H9 (cell line): Measurements from ENCODE around the gene PNMA1. TPM values are rescaled to one million over a fixed set of nuclear protein-coding genes. Genes with fewer than 3 reads are reported as not detected.
A peak's percentile ranks its signal among the peaks of the same experiment; 100 is the strongest.

ENCODE experiments used
- DNase-seq: peaks from one replicate; pipeline ENCODE4 v3.0.0-alpha.2; 2017
- H2AFZ ChIP-seq: one replicate; pipeline ENCODE4 v1.6.1; 2013; ENCODE audit warnings: mild to moderate bottlenecking, low read length, control low read depth, moderate library complexity
- H2AK5ac ChIP-seq: 2 replicates; pipeline ENCODE4 v1.6.1; 2013; ENCODE audit warnings: low read length, control low read depth, mixed read lengths; ENCODE audit not compliant: insufficient read length
- H2BK120ac ChIP-seq: one replicate; pipeline ENCODE4 v1.6.1; 2013; ENCODE audit warnings: low read depth, mild to moderate bottlenecking, low read length, control low read depth, inconsistent platforms; ENCODE audit not compliant: poor library complexity, severe bottlenecking
- H2BK12ac ChIP-seq: 2 replicates; pipeline ENCODE4 v1.6.1; 2013; ENCODE audit warnings: low read length, control low read depth, mixed read lengths, low read depth; ENCODE audit not compliant: insufficient read length
- H2BK15ac ChIP-seq: 2 replicates; pipeline ENCODE4 v1.6.1; 2013; ENCODE audit warnings: low read depth, low read length, control low read depth
- H2BK20ac ChIP-seq: one replicate; pipeline ENCODE4 v1.6.1; 2013; ENCODE audit warnings: low read depth, mild to moderate bottlenecking, low read length, control low read depth, inconsistent platforms; ENCODE audit not compliant: poor library complexity, severe bottlenecking
- H2BK5ac ChIP-seq: 2 replicates; pipeline ENCODE4 v1.6.1; 2013; ENCODE audit warnings: low read length, control low read depth, mixed read lengths; ENCODE audit not compliant: insufficient read length
- H3K14ac ChIP-seq: 2 replicates; pipeline ENCODE4 v1.6.1; 2013; ENCODE audit warnings: low read length, control low read depth; ENCODE audit not compliant: insufficient read depth
- H3K18ac ChIP-seq: 2 replicates; pipeline ENCODE4 v1.6.1; 2013; ENCODE audit warnings: low read depth, mild to moderate bottlenecking, mixed read lengths, low read length, control low read depth; ENCODE audit not compliant: insufficient read length
- H3K23ac ChIP-seq: 2 replicates; pipeline ENCODE4 v1.6.1; 2013; ENCODE audit warnings: low read length, control low read depth, mixed read lengths, low read depth; ENCODE audit not compliant: insufficient read length
- H3K23me2 ChIP-seq: 2 replicates; pipeline ENCODE4 v1.6.1; 2013; ENCODE audit warnings: low read depth, mild to moderate bottlenecking, mixed read lengths, low read length, control low read depth; ENCODE audit not compliant: insufficient read length, poor library complexity, severe bottlenecking
- H3K27ac ChIP-seq: 2 replicates; pipeline ENCODE4 v1.5.1; 2013; ENCODE audit warnings: low read length, control low read depth, mixed read lengths, low read depth; ENCODE audit not compliant: insufficient read length
- H3K27me3 ChIP-seq: 2 replicates; pipeline ENCODE4 v1.6.1; 2013; ENCODE audit warnings: low read length, control low read depth, inconsistent platforms; ENCODE audit not compliant: insufficient read depth
- H3K4ac ChIP-seq: 2 replicates; pipeline ENCODE4 v1.6.1; 2013; ENCODE audit warnings: low read depth, mild to moderate bottlenecking, control low read depth, inconsistent platforms, low read length, moderate library complexity
- H3K4me1 ChIP-seq: 2 replicates; pipeline ENCODE4 v1.6.1; 2013; ENCODE audit warnings: low read length, control low read depth, inconsistent platforms; ENCODE audit not compliant: insufficient read depth
- H3K4me2 ChIP-seq: 2 replicates; pipeline ENCODE4 v1.6.1; 2013; ENCODE audit warnings: low read length, control low read depth, mixed read lengths; ENCODE audit not compliant: insufficient read length, insufficient read depth
- H3K56ac ChIP-seq: 2 replicates; pipeline ENCODE4 v1.6.1; 2013; ENCODE audit warnings: low read depth, mild to moderate bottlenecking, mixed read lengths, low read length, control low read depth; ENCODE audit not compliant: insufficient read length
- H3K79me1 ChIP-seq: 2 replicates; pipeline ENCODE4 v1.6.1; 2013; ENCODE audit warnings: low read depth, mild to moderate bottlenecking, moderate library complexity, low read length, control low read depth, inconsistent platforms; ENCODE audit not compliant: insufficient read depth, poor library complexity, severe bottlenecking
- H3K79me2 ChIP-seq: 2 replicates; pipeline ENCODE4 v1.6.1; 2013; ENCODE audit warnings: low read length, control low read depth, inconsistent platforms; ENCODE audit not compliant: insufficient read depth
- H3K9ac ChIP-seq: 2 replicates; pipeline ENCODE4 v1.6.1; 2013; ENCODE audit warnings: low read length, control low read depth, mixed read lengths; ENCODE audit not compliant: insufficient read length; ENCODE audit errors: extremely low read depth
- H3K9me3 ChIP-seq: one replicate; pipeline ENCODE4 v1.6.1; 2013; ENCODE audit warnings: low read depth, low read length, inconsistent platforms; ENCODE audit not compliant: control insufficient read depth
- H3T11ph ChIP-seq: one replicate; pipeline ENCODE4 v1.6.1; 2013; ENCODE audit warnings: mild to moderate bottlenecking, low read length, control low read depth, inconsistent platforms
- H4K20me1 ChIP-seq: one replicate; pipeline ENCODE4 v1.6.1; 2013; ENCODE audit not compliant: control insufficient read depth, insufficient read length, insufficient read depth
- H4K5ac ChIP-seq: 2 replicates; pipeline ENCODE4 v1.6.1; 2013; ENCODE audit warnings: low read depth, mild to moderate bottlenecking, mixed read lengths, low read length, control low read depth; ENCODE audit not compliant: insufficient read length
- H4K8ac ChIP-seq: replicated peaks from 2 replicates; pipeline ENCODE4 v1.6.1; 2013; ENCODE audit warnings: low read length, control low read depth, mixed read lengths, low read depth; ENCODE audit not compliant: insufficient read length
- H4K91ac ChIP-seq: 2 replicates; pipeline ENCODE4 v1.6.1; 2013; ENCODE audit warnings: low read depth, mild to moderate bottlenecking, moderate library complexity, mixed read lengths, low read length, control low read depth; ENCODE audit not compliant: insufficient read length
- H3K27ac Mint-ChIP-seq, 3 experiments: 2 replicates in 2 of 3; 3 replicates in 1 of 3; pipeline ENCODE4 v1.8.0; 2020 to 2021; ENCODE audit warnings: mixed read lengths in 3 of 3, mild to moderate bottlenecking in 1 of 3, moderate library complexity in 1 of 3
- H3K27me3 Mint-ChIP-seq: 2 replicates; pipeline ENCODE4 v1.8.0; 2021; ENCODE audit warnings: low read depth, mild to moderate bottlenecking, moderate library complexity, mixed read lengths
- H3K36me3 Mint-ChIP-seq, 3 experiments: 2 replicates in 2 of 3; 3 replicates in 1 of 3; pipeline ENCODE4 v1.8.0; 2020 to 2021; ENCODE audit warnings: low read depth in 3 of 3, mixed read lengths in 3 of 3; ENCODE audit not compliant: insufficient read depth in 1 of 3
- H3K4me1 Mint-ChIP-seq, 2 experiments: 2 replicates each; pipeline ENCODE4 v1.8.0; 2020; ENCODE audit warnings: mixed read lengths in 2 of 2
- H3K4me3 Mint-ChIP-seq, 2 experiments: 2 replicates in 1 of 2; 3 replicates in 1 of 2; pipeline ENCODE4 v1.8.0; 2020 to 2021; ENCODE audit warnings: mild to moderate bottlenecking in 2 of 2, mixed read lengths in 2 of 2, moderate library complexity in 1 of 2
- H3K9me3 Mint-ChIP-seq, 2 experiments: 2 replicates in 1 of 2; 3 replicates in 1 of 2; pipeline ENCODE4 v1.8.0; 2020; ENCODE audit warnings: mild to moderate bottlenecking in 2 of 2, mixed read lengths in 2 of 2, moderate library complexity in 1 of 2
- WGBS: extraction: QIAGEN DNeasy Blood & Tissue Kit; methylation state at CpG from one replicate; pipeline ENCODE4 v1.1.7; 2013; ENCODE audit warnings: missing lambda C conversion rate, low lambda C conversion rate, mixed read lengths; ENCODE audit not compliant: insufficient read length; ENCODE audit errors: extremely low coverage; 5-methylcytosine and 5-hydroxymethylcytosine counted together
- total RNA-seq: library from RNA; stranded (reverse); gene quantifications from 2 replicates; pipeline ENCODE4 v1.2.1, GENCODE V29; 2021
- TF ChIP-seq, protein P1 (sequence below): fragments of 200-600 bp; sonication (generic); conservative IDR thresholded peaks from 3 replicates; pipeline ENCODE4 v1.8.0; 2021; ENCODE audit warnings: antibody characterized with exemption, mild to moderate bottlenecking

Gene PNMA1
- total RNA-seq, 1 experiment from 2014 or later: 56.1 TPM

DNA sequence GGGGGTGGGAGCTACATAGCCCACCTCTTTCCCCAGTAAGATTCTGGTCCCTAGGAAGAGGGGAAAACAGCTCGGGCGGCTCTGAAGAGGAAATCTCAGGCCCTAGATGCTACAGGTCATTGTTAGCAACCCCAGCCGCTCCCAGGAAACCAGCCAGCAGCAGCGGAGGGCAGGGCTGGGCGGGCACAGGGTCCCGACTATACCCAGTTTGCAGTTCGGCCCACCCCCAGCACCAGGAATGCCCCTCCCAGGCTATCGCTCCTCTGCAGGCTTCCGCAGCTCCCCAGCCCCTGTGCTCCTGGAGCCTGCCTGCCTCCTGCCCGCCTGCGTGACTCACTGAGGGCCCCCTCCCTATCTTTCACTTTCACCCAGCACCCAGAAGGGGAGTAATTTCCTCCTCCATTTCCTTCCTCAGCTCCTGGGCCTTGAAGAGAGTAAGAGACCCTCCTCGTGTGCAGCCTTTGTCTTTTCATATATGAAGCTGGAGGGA is 27.2 kb upstream of the PNMA1 start:
- Mint-ChIP-seq H3K4me1 (peaks cover 42 to 48% of the 10 kb centered on the region in 2 experiments), H3K27ac (peak overlapping the region; percentile 76 to 93 (median 91); a peak in 6 of 7 replicates), H3K36me3 (peaks cover 2 to 9% (median 8%) of the 10 kb centered on the region in 3 experiments; a peak in 4 of 7 replicates), H3K27me3 (peaks cover 2% of the 10 kb centered on the region; the same call in 1 of the 2 replicates), H3K9me3 (no peaks in the 10 kb centered on the region), H3K4me3 (peak overlapping the region; percentile 34 to 68)
- Histone ChIP-seq H3K23ac (no peak overlapping the region), H3K4ac (no peak overlapping the region), H4K8ac (no peak overlapping the region), H3K4me2 (peak overlapping the region; percentile 41), H3K4me1 (no peaks in the 10 kb centered on the region; the same call in 1 of the 2 replicates), H2BK120ac (no peak overlapping the region), H3K18ac (no peak overlapping the region), H2BK20ac (no peak overlapping the region), H2BK5ac (no peak overlapping the region), H4K91ac (no peak overlapping the region), H3K56ac (no peak overlapping the region), H3T11ph (no peak overlapping the region), H3K27ac (no peak overlapping the region), H3K9ac (no peak overlapping the region), H3K9me3 (no peaks in the 10 kb centered on the region), H2AFZ (no peak overlapping the region), H3K79me1 (no peaks in the 10 kb centered on the region), H3K79me2 (no peaks in the 10 kb centered on the region; the same call in 1 of the 2 replicates), H3K27me3 (no peaks in the 10 kb centered on the region), H4K20me1 (no peaks in the 10 kb centered on the region), H2BK15ac (no peak overlapping the region), H2AK5ac (no peak overlapping the region), H2BK12ac (no peak overlapping the region), H3K23me2 (no peaks in the 10 kb centered on the region), H4K5ac (no peak overlapping the region), H3K14ac (peak overlapping the region; percentile 21; the same call in 1 of the 2 replicates)
- WGBS: no CpG with 5 or more reads among the region's 12 CpGs
- DNase-seq: peak; percentile 91
- TF ChIP-seq, protein P1, sequence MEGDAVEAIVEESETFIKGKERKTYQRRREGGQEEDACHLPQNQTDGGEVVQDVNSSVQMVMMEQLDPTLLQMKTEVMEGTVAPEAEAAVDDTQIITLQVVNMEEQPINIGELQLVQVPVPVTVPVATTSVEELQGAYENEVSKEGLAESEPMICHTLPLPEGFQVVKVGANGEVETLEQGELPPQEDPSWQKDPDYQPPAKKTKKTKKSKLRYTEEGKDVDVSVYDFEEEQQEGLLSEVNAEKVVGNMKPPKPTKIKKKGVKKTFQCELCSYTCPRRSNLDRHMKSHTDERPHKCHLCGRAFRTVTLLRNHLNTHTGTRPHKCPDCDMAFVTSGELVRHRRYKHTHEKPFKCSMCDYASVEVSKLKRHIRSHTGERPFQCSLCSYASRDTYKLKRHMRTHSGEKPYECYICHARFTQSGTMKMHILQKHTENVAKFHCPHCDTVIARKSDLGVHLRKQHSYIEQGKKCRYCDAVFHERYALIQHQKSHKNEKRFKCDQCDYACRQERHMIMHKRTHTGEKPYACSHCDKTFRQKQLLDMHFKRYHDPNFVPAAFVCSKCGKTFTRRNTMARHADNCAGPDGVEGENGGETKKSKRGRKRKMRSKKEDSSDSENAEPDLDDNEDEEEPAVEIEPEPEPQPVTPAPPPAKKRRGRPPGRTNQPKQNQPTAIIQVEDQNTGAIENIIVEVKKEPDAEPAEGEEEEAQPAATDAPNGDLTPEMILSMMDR: no peak
